ENCODE results near the gene TRIM46. TPM values are rescaled to one million over a fixed set of nuclear protein-coding genes. Genes with fewer than 3 reads are reported as not detected.

The TRIM46 gene
- total and polyA plus RNA-seq, 2 of the 13 experiments (the other 11 are each of a cell fraction or from before 2014, with no cell fraction given): 0.04 to 0.09 TPM

GRCh38 chr1:155139895-155140629 lies 33.6 kb upstream of the TRIM46 start, which contains the start of gene DPM3 (continued):
- TF ChIP-seq, protein P1, sequence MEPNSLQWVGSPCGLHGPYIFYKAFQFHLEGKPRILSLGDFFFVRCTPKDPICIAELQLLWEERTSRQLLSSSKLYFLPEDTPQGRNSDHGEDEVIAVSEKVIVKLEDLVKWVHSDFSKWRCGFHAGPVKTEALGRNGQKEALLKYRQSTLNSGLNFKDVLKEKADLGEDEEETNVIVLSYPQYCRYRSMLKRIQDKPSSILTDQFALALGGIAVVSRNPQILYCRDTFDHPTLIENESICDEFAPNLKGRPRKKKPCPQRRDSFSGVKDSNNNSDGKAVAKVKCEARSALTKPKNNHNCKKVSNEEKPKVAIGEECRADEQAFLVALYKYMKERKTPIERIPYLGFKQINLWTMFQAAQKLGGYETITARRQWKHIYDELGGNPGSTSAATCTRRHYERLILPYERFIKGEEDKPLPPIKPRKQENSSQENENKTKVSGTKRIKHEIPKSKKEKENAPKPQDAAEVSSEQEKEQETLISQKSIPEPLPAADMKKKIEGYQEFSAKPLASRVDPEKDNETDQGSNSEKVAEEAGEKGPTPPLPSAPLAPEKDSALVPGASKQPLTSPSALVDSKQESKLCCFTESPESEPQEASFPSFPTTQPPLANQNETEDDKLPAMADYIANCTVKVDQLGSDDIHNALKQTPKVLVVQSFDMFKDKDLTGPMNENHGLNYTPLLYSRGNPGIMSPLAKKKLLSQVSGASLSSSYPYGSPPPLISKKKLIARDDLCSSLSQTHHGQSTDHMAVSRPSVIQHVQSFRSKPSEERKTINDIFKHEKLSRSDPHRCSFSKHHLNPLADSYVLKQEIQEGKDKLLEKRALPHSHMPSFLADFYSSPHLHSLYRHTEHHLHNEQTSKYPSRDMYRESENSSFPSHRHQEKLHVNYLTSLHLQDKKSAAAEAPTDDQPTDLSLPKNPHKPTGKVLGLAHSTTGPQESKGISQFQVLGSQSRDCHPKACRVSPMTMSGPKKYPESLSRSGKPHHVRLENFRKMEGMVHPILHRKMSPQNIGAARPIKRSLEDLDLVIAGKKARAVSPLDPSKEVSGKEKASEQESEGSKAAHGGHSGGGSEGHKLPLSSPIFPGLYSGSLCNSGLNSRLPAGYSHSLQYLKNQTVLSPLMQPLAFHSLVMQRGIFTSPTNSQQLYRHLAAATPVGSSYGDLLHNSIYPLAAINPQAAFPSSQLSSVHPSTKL (CRISPR knock-in tag; IDR thresholded peaks at IDR 0.05): 0 out of 2 replicates have a peak, but pooled peaks have one; percentile 12
- TF ChIP-seq, protein P2, sequence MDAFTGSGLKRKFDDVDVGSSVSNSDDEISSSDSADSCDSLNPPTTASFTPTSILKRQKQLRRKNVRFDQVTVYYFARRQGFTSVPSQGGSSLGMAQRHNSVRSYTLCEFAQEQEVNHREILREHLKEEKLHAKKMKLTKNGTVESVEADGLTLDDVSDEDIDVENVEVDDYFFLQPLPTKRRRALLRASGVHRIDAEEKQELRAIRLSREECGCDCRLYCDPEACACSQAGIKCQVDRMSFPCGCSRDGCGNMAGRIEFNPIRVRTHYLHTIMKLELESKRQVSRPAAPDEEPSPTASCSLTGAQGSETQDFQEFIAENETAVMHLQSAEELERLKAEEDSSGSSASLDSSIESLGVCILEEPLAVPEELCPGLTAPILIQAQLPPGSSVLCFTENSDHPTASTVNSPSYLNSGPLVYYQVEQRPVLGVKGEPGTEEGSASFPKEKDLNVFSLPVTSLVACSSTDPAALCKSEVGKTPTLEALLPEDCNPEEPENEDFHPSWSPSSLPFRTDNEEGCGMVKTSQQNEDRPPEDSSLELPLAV (CRISPR knock-in tag; conservative IDR thresholded peaks at IDR 0.05; ENCODE audit: low read depth): no peak
- no peak for TF ChIP-seq GLI4 (CRISPR knock-in tag; IDR thresholded peaks at IDR 0.05; ENCODE audit: borderline replicate concordance)
- TF ChIP-seq NCOR1 (IDR thresholded peaks at IDR 0.05; ENCODE audit: borderline replicate concordance, low read length): no peak
- TF ChIP-seq PAF1 (CRISPR knock-in tag; IDR thresholded peaks at IDR 0.05): no peak
- no peak for TF ChIP-seq FOXM1 (CRISPR knock-in tag; IDR thresholded peaks at IDR 0.05)
- TF ChIP-seq SNAI1 (CRISPR knock-in tag; IDR thresholded peaks at IDR 0.05; ENCODE audit: borderline replicate concordance): no peak
- TF ChIP-seq, protein P3, sequence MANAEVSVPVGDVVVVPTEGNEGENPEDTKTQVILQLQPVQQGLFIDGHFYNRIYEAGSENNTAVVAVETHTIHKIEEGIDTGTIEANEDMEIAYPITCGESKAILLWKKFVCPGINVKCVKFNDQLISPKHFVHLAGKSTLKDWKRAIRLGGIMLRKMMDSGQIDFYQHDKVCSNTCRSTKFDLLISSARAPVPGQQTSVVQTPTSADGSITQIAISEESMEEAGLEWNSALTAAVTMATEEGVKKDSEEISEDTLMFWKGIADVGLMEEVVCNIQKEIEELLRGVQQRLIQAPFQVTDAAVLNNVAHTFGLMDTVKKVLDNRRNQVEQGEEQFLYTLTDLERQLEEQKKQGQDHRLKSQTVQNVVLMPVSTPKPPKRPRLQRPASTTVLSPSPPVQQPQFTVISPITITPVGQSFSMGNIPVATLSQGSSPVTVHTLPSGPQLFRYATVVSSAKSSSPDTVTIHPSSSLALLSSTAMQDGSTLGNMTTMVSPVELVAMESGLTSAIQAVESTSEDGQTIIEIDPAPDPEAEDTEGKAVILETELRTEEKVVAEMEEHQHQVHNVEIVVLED (CRISPR knock-in tag; IDR thresholded peaks at IDR 0.05; ENCODE audit: borderline replicate concordance): peak; percentile 90
- TF ChIP-seq ZNF713 (CRISPR knock-in tag; IDR thresholded peaks at IDR 0.05): no peak
- TF ChIP-seq, protein P4, sequence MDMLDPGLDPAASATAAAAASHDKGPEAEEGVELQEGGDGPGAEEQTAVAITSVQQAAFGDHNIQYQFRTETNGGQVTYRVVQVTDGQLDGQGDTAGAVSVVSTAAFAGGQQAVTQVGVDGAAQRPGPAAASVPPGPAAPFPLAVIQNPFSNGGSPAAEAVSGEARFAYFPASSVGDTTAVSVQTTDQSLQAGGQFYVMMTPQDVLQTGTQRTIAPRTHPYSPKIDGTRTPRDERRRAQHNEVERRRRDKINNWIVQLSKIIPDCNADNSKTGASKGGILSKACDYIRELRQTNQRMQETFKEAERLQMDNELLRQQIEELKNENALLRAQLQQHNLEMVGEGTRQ (IDR thresholded peaks at IDR 0.05; ENCODE audit: low read depth, low read length): no peak
- TF ChIP-seq, protein P4 (CRISPR knock-in tag; IDR thresholded peaks at IDR 0.05; ENCODE audit: borderline replicate concordance): 0 out of 2 replicates have a peak, but pooled peaks have one; percentile 14
- no peak for TF ChIP-seq DPF2 (CRISPR knock-in tag; IDR thresholded peaks at IDR 0.05; ENCODE audit: borderline replicate concordance, low read depth)
- peak; percentile 81 for TF ChIP-seq ZNF430 (CRISPR knock-in tag; IDR thresholded peaks at IDR 0.05)
- no peak for TF ChIP-seq HOXA7 (CRISPR knock-in tag; IDR thresholded peaks at IDR 0.05)
- no peak for TF ChIP-seq CHD2 (IDR thresholded peaks at IDR 0.05; ENCODE audit: low read depth, low read length)
- no peak for TF ChIP-seq ZNF724P (CRISPR knock-in tag; IDR thresholded peaks at IDR 0.05; ENCODE audit: borderline replicate concordance)
